LoVo (cell line): ENCODE data around the gene UBE4B.
"Not testable (repeated sequence)": the region's sequence is repeated elsewhere in the genome, so short reads cannot be mapped to it uniquely, and the experiment has no call there.

Experiments used
- DNase-seq: peaks from one replicate; pipeline ENCODE4 v3.0.0-alpha.2; 2016; ENCODE audit warnings: low spot score

The UBE4B gene

DNA sequence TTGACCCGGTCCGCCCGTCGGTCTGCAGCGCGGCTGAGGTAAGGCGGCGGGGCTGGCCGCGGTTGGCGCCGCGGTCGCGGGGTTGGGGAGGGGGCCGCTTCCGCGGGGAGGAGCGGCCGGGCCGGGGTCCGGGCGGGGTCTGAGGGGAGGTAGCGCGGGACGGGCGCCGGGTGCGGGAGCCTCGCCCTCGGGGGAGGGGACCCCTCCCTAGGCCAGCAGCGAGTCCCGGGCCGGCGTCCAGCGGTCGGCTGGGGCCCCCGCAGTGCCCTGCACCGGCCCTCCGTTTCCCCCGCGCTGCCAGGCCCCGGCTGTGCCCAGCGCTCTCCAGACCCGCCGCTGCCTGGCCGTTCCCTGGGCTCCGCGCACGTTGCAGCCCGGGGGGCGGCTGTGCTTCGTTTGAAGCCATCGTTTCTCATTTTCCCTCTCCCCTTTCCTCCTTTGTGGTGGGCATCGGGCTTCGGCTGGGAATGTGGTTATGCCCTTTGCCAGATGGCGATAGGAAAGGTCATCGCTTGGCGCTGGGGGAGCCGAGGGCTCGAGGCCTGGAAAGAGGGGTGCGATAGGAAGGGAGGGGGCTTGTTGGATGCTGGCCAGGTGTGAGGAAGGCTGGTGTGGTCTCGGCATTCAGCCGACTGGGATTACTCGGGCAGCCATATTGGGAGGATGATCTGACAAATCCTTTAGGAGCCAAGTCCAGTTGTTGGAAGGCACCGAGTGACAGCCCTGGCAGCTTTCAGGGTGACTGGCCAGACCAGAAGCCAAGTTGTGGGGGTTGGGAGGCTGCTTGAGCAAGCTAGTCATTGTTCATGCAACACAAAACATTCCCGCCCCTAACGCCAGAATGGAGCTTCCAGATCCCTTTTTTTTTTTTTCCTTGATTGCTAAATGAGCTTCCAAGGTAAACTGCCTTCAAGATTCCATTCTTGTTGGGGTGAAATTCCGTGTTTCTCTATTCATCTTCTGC lies 178.4 kb downstream of the UBE4B start:
- peak; percentile 82 for DNase-seq

- no peak for DNase-seq
These were observed 179.2 kb downstream of the UBE4B start for GRCh38 chr1:10211805-10212410.

DNA sequence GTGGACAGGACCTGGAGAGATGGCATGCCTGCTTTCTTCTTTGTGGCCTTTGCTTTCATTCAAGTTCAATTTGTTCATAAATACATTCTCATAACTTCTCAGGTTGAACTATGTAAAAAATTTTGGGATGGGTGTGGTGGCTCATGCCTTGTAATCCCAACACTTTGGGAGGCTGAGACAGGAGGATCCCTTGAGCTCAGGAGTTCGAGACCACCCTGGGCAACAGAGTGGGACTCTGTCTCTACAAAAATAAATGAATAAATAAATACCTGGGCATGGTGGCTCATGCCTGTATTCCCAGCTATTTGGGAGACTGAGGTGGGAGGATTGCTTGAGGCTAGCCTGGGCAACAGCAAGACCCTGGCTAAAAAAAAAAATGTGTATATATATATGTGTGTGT lies 179.7 kb downstream of the UBE4B start:
- no peak for DNase-seq

DNA sequence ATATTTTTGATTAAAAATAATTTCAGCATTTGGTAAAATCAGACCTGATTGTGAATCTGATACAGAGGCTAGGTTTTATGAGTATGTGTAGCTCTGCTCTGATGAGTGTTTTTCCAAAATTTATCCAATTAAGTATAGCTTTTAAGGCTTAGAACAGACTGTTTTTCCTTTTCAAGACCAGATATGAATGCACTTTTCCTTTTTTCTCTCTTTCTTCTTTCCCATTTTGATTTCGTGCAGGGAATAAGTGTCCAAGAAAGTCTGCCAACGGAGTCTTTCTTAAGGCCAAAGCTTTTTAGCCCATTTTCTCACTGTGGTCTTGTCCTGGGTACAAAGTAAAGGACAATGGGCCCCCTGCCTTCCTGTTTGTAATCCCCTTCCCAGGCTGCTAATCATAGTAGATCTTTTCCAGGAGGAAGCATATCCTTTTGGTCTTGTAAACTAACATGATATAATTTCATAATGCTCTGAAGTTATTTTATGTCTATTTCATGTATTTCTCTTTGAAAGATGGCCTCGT lies 180.5 kb downstream of the UBE4B start:
- DNase-seq = no peak

- no peak for DNase-seq
These were observed 183.5 kb downstream of the UBE4B start for GRCh38 chr1:10216090-10216749.

DNA sequence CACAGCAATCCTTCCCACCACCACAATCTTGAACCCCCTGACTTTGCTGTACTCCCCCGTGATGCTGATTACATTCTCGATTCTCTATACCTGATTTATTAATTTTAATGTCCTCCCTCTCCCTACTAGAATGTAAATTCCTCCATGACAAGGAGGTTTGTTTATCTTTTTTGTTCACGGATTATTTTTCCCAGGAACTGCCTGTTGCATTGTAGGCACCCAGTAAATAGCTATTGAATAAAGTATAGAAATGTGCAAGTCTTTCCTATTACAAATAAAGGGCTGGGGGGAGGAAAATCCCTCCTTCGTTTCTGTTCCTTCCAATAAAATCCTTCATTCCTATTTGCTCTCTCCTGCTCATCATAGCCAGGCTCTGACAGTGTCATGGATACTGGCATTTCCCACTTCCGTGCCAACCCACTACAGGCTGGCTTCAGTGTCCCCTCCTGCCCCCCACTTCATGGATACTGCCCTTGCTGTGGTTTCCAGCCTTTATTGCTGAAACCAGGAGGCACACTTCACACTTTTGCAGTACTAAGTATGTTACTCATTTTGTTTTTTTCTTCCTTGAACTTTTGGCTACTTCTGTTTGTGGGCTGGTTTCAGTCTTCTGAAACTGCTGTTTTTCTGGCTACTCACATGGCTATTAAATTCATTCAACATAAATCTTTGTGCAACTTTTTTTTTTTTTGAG lies 185.1 kb downstream of the UBE4B start:
- no peak for DNase-seq

DNA sequence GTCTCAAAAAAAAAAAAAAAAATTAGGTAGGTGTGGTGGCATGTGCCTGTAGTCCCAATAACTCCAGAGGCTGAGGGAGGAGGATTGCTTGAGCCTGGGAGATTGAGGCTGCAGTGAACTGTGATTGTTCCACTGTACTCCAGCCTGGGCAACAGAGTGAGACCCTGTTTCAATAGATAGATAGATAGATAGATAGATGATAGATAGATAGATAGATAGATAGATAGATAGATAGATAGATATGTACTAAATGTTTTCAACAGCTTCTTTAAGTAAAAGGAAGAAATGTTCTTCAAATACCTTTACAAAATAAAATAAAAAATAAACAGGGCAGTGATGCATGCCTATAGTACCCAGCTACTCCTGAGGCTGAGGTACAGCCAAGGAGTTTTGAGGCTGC lies 187.4 kb downstream of the UBE4B start:
- DNase-seq = no peak

GRCh38 chr1:10220657-10221056 lies 187.9 kb downstream of the UBE4B start:
- not testable (repeated sequence) for DNase-seq

GRCh38 chr1:10225573-10225972 lies 192.8 kb downstream of the UBE4B start:
- no peak for DNase-seq

DNA sequence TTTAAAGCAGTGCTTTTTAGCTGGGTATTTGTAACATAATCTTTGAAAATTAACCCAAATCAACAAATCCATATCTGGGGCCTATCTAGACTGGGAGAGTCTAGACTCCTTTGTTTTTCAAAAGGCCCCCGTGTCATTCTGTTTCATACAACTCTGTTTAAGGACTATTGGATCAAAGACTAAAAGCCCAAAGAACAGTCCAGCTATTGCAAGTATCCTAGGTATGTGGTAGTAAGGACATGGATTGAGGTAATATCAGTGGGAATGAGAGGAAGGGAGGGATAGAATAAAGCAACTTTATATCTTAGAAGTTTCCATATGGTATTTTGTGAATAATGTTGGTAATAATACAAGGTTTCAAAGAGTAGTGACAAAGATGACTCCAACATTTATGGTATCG lies 195.8 kb downstream of the UBE4B start:
- no peak for DNase-seq

- DNase-seq = no peak
These were observed 197.1 kb downstream of the UBE4B start for GRCh38 chr1:10229903-10230302.
